WTC11 (cell line): Measurements from ENCODE around the gene PTPRN2.

Source experiments
- ESRRA ChIP-seq: sonication (generic); formaldehyde crosslinking; IDR thresholded peaks from 2 replicates; pipeline ENCODE4 v1.8.1; 2022; ENCODE audit warnings: mild to moderate bottlenecking, missing genetic modification reagents, borderline replicate concordance
- ETV6 ChIP-seq: sonication (generic); formaldehyde crosslinking; IDR thresholded peaks from 2 replicates; pipeline ENCODE4 v1.8.1; 2022; ENCODE audit warnings: mild to moderate bottlenecking, missing genetic modification reagents
- FOXK1 ChIP-seq: sonication (generic); formaldehyde crosslinking; IDR thresholded peaks from 2 replicates; pipeline ENCODE4 v1.8.0; 2022; ENCODE audit warnings: mild to moderate bottlenecking, moderate library complexity, missing genetic modification reagents
- FOXP4 ChIP-seq: sonication (generic); formaldehyde crosslinking; IDR thresholded peaks from 2 replicates; pipeline ENCODE4 v1.8.0; 2022; ENCODE audit warnings: mild to moderate bottlenecking, missing genetic modification reagents
- JAZF1 ChIP-seq: fragments of 250-450 bp; sonication (Bioruptor Pico); IDR thresholded peaks from 2 replicates; pipeline ENCODE4 v1.9.0; 2021; ENCODE audit warnings: moderate library complexity, mild to moderate bottlenecking, inconsistent platforms
- MAX ChIP-seq: sonication (generic); formaldehyde crosslinking; IDR thresholded peaks from 2 replicates; pipeline ENCODE4 v1.8.0; 2022; ENCODE audit warnings: mild to moderate bottlenecking, missing genetic modification reagents
- MYBL2 ChIP-seq: sonication (generic); formaldehyde crosslinking; IDR thresholded peaks from 2 replicates; pipeline ENCODE4 v1.8.1; 2023; ENCODE audit warnings: mild to moderate bottlenecking, moderate library complexity, missing genetic modification reagents
- NFYB ChIP-seq: sonication (generic); formaldehyde crosslinking; conservative IDR thresholded peaks from 2 replicates; pipeline ENCODE4 v1.8.0; 2022; ENCODE audit warnings: low read depth, missing genetic modification reagents
- TCF7 ChIP-seq: sonication (generic); formaldehyde crosslinking; IDR thresholded peaks from 2 replicates; pipeline ENCODE4 v1.8.0; 2022; ENCODE audit warnings: mild to moderate bottlenecking, low read depth, missing genetic modification reagents, moderate library complexity
- TF ChIP-seq, protein P1 (sequence below): fragments of 200-600 bp; IDR thresholded peaks from 2 replicates; pipeline ENCODE4 v1.8.0; 2022; ENCODE audit warnings: antibody characterized with exemption
- TF ChIP-seq, protein P2 (sequence below): sonication (generic); formaldehyde crosslinking; conservative IDR thresholded peaks from 2 replicates; pipeline ENCODE4 v1.8.1; 2023; ENCODE audit warnings: mild to moderate bottlenecking, low read depth, missing genetic modification reagents, moderate library complexity
- TF ChIP-seq, protein P3 (sequence below): sonication (generic); formaldehyde crosslinking; IDR thresholded peaks from 2 replicates; pipeline ENCODE4 v1.8.1; 2022; ENCODE audit warnings: low read depth, mild to moderate bottlenecking, moderate library complexity, missing genetic modification reagents, borderline replicate concordance
- TF ChIP-seq, protein P4 (sequence below): sonication (generic); formaldehyde crosslinking; conservative IDR thresholded peaks from 2 replicates; pipeline ENCODE4 v1.8.1; 2022; ENCODE audit warnings: mild to moderate bottlenecking, missing genetic modification reagents

DNA sequence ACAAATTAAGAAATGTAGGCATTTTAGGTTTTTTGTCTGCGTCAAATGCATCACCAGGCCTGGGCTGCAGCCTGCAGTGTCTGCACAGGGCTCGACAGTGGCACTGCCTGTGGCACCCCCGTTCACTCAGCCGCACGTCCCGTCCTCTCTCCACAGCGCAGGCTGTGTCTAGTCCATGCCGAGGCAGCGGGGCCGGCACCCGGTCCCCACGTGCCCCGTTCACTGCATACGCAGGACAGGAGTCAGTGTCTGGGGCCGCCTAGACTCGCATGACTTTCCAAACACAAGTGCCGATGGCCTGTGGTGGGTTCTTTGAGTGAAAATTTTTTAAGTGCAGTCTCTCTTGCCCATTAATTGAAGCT lies 446.4 kb downstream of the PTPRN2 start:
- no peak for TF ChIP-seq ETV6 (CRISPR knock-in tag)
- TF ChIP-seq, protein P1, sequence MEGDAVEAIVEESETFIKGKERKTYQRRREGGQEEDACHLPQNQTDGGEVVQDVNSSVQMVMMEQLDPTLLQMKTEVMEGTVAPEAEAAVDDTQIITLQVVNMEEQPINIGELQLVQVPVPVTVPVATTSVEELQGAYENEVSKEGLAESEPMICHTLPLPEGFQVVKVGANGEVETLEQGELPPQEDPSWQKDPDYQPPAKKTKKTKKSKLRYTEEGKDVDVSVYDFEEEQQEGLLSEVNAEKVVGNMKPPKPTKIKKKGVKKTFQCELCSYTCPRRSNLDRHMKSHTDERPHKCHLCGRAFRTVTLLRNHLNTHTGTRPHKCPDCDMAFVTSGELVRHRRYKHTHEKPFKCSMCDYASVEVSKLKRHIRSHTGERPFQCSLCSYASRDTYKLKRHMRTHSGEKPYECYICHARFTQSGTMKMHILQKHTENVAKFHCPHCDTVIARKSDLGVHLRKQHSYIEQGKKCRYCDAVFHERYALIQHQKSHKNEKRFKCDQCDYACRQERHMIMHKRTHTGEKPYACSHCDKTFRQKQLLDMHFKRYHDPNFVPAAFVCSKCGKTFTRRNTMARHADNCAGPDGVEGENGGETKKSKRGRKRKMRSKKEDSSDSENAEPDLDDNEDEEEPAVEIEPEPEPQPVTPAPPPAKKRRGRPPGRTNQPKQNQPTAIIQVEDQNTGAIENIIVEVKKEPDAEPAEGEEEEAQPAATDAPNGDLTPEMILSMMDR: no peak
- no peak for TF ChIP-seq NFYB
- TF ChIP-seq JAZF1: no peak
- no peak for TF ChIP-seq MAX (CRISPR knock-in tag)
- no peak for TF ChIP-seq FOXP4 (CRISPR knock-in tag)
- no peak for TF ChIP-seq FOXK1 (CRISPR knock-in tag)
- TF ChIP-seq, protein P2, sequence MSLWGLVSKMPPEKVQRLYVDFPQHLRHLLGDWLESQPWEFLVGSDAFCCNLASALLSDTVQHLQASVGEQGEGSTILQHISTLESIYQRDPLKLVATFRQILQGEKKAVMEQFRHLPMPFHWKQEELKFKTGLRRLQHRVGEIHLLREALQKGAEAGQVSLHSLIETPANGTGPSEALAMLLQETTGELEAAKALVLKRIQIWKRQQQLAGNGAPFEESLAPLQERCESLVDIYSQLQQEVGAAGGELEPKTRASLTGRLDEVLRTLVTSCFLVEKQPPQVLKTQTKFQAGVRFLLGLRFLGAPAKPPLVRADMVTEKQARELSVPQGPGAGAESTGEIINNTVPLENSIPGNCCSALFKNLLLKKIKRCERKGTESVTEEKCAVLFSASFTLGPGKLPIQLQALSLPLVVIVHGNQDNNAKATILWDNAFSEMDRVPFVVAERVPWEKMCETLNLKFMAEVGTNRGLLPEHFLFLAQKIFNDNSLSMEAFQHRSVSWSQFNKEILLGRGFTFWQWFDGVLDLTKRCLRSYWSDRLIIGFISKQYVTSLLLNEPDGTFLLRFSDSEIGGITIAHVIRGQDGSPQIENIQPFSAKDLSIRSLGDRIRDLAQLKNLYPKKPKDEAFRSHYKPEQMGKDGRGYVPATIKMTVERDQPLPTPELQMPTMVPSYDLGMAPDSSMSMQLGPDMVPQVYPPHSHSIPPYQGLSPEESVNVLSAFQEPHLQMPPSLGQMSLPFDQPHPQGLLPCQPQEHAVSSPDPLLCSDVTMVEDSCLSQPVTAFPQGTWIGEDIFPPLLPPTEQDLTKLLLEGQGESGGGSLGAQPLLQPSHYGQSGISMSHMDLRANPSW: no peak
- TF ChIP-seq MYBL2 (CRISPR knock-in tag): no peak
- TF ChIP-seq, protein P3, sequence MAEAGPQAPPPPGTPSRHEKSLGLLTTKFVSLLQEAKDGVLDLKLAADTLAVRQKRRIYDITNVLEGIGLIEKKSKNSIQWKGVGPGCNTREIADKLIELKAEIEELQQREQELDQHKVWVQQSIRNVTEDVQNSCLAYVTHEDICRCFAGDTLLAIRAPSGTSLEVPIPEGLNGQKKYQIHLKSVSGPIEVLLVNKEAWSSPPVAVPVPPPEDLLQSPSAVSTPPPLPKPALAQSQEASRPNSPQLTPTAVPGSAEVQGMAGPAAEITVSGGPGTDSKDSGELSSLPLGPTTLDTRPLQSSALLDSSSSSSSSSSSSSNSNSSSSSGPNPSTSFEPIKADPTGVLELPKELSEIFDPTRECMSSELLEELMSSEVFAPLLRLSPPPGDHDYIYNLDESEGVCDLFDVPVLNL (CRISPR knock-in tag): no peak
- TF ChIP-seq, protein P4, sequence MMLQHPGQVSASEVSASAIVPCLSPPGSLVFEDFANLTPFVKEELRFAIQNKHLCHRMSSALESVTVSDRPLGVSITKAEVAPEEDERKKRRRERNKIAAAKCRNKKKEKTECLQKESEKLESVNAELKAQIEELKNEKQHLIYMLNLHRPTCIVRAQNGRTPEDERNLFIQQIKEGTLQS (CRISPR knock-in tag): no peak
- no peak for TF ChIP-seq TCF7 (CRISPR knock-in tag)
- no peak for TF ChIP-seq ESRRA
